ENCODE results near the gene PPP1R1B. TPM values are rescaled to one million over a fixed set of nuclear protein-coding genes. Genes with fewer than 3 reads are reported as not detected.
A peak's percentile ranks its signal among the peaks of the same experiment; 100 is the strongest.

The PPP1R1B gene
- total RNA-seq, 2 donors from 2014 or later = not detected

- Mint-ChIP-seq H3K4me1 (peaks cover 15% of the 10 kb centered on the region), H3K27me3 (no peaks in the 10 kb centered on the region), H3K27ac (no peak overlapping the region), H3K4me3 (no peak overlapping the region), H3K36me3 (ENCODE audit: low read depth) (peaks cover 42% of the 10 kb centered on the region), H3K9me3 (no peaks in the 10 kb centered on the region)
- no peak for ATAC-seq (replicated peaks)
Measured at GRCh38 chr17:39655105-39655504, 28.4 kb downstream of the PPP1R1B start.

GRCh38 chr17:39658346-39658745 is 31.6 kb downstream of the PPP1R1B start:
- H3K27me3 Mint-ChIP-seq = no peaks in the 10 kb centered on the region
- peaks cover 56% of the 10 kb centered on the region for H3K36me3 Mint-ChIP-seq (ENCODE audit: low read depth)
- no peak overlapping the region for H3K4me3 Mint-ChIP-seq
- ATAC-seq (replicated peaks) = no peak
- no peak overlapping the region for H3K27ac Mint-ChIP-seq
- no peaks in the 10 kb centered on the region for H3K4me1 Mint-ChIP-seq
- no peaks in the 10 kb centered on the region for H3K9me3 Mint-ChIP-seq

- Mint-ChIP-seq H3K27me3 (no peaks in the 10 kb centered on the region), H3K4me3 (no peak overlapping the region), H3K4me1 (no peaks in the 10 kb centered on the region), H3K36me3 (ENCODE audit: low read depth) (peaks cover 54% of the 10 kb centered on the region), H3K9me3 (no peaks in the 10 kb centered on the region), H3K27ac (no peak overlapping the region)
- no peak for ATAC-seq (replicated peaks)
Measured at GRCh38 chr17:39658760-39659159, 32.0 kb downstream of the PPP1R1B start.

- H3K27ac Mint-ChIP-seq = no peak overlapping the region
- H3K36me3 Mint-ChIP-seq (ENCODE audit: low read depth) = peaks cover 51% of the 10 kb centered on the region
- H3K4me1 Mint-ChIP-seq = no peaks in the 10 kb centered on the region
- no peaks in the 10 kb centered on the region for H3K27me3 Mint-ChIP-seq
- no peaks in the 10 kb centered on the region for H3K9me3 Mint-ChIP-seq
- no peak overlapping the region for H3K4me3 Mint-ChIP-seq
- no peak for ATAC-seq (replicated peaks)
Measured at GRCh38 chr17:39659279-39660010, 32.7 kb downstream of the PPP1R1B start.

- Mint-ChIP-seq H3K4me1 (no peaks in the 10 kb centered on the region), H3K27ac (no peak overlapping the region), H3K4me3 (no peak overlapping the region), H3K27me3 (no peaks in the 10 kb centered on the region), H3K36me3 (ENCODE audit: low read depth) (peaks cover 47% of the 10 kb centered on the region), H3K9me3 (no peaks in the 10 kb centered on the region)
- no peak for ATAC-seq (replicated peaks)
Measured at GRCh38 chr17:39660011-39660360, 33.2 kb downstream of the PPP1R1B start.

- Mint-ChIP-seq H3K27me3 (no peaks in the 10 kb centered on the region), H3K27ac (no peak overlapping the region), H3K4me1 (no peaks in the 10 kb centered on the region), H3K4me3 (no peak overlapping the region), H3K9me3 (no peaks in the 10 kb centered on the region), H3K36me3 (ENCODE audit: low read depth) (peaks cover 40% of the 10 kb centered on the region)
- no peak for ATAC-seq (replicated peaks)
Measured at GRCh38 chr17:39660397-39661385, 33.9 kb downstream of the PPP1R1B start.

- Mint-ChIP-seq H3K4me1 (no peaks in the 10 kb centered on the region), H3K9me3 (no peaks in the 10 kb centered on the region), H3K27me3 (peaks cover 4% of the 10 kb centered on the region), H3K36me3 (ENCODE audit: low read depth) (peaks cover 35% of the 10 kb centered on the region), H3K27ac (no peak overlapping the region), H3K4me3 (no peak overlapping the region)
- ATAC-seq (replicated peaks) = no peak
Measured at GRCh38 chr17:39661744-39662541, 35.2 kb downstream of the PPP1R1B start.

GRCh38 chr17:39662551-39663339 is 36.0 kb downstream of the PPP1R1B start:
- H3K9me3 Mint-ChIP-seq = no peaks in the 10 kb centered on the region
- H3K4me1 Mint-ChIP-seq = no peaks in the 10 kb centered on the region
- ATAC-seq (replicated peaks) = no peak
- no peak overlapping the region for H3K4me3 Mint-ChIP-seq
- H3K36me3 Mint-ChIP-seq (ENCODE audit: low read depth) = peaks cover 33% of the 10 kb centered on the region
- no peak overlapping the region for H3K27ac Mint-ChIP-seq
- H3K27me3 Mint-ChIP-seq = peaks cover 4% of the 10 kb centered on the region

GRCh38 chr17:39663340-39663687 is 36.6 kb downstream of the PPP1R1B start:
- Mint-ChIP-seq H3K9me3 (no peaks in the 10 kb centered on the region), H3K4me3 (no peak overlapping the region), H3K36me3 (ENCODE audit: low read depth) (peaks cover 27% of the 10 kb centered on the region), H3K4me1 (peaks cover under 1% of the 10 kb centered on the region), H3K27me3 (peaks cover 4% of the 10 kb centered on the region), H3K27ac (no peak overlapping the region)
- no peak for ATAC-seq (replicated peaks)

- no peak for ATAC-seq (replicated peaks)
- H3K9me3 Mint-ChIP-seq = no peaks in the 10 kb centered on the region
- no peak overlapping the region for H3K4me3 Mint-ChIP-seq
- H3K4me1 Mint-ChIP-seq = peaks cover 5% of the 10 kb centered on the region
- peaks cover 24% of the 10 kb centered on the region for H3K36me3 Mint-ChIP-seq (ENCODE audit: low read depth)
- no peak overlapping the region for H3K27ac Mint-ChIP-seq
- H3K27me3 Mint-ChIP-seq = peaks cover 9% of the 10 kb centered on the region
Measured at GRCh38 chr17:39663688-39664580, 37.2 kb downstream of the PPP1R1B start.

GRCh38 chr17:39664581-39665561 is 38.1 kb downstream of the PPP1R1B start, which contains the start of gene TCAP:
Gene TCAP (plus strand): TSS chr17:39665349. CDS start chr17:39665360, 11 bp downstream.
- H3K27me3 Mint-ChIP-seq = peaks cover 13% of the 10 kb centered on the region
- H3K27ac Mint-ChIP-seq = no peak within 1 kb of the TSS
- H3K9me3 Mint-ChIP-seq = no peaks in the 10 kb centered on the region
- H3K4me1 Mint-ChIP-seq = peaks cover 5% of the 10 kb centered on the region
- H3K36me3 Mint-ChIP-seq (ENCODE audit: low read depth) = peaks cover 15% of the 10 kb centered on the region
- no peak for ATAC-seq (replicated peaks)
- H3K4me3 Mint-ChIP-seq = no peak within 1 kb of the TSS

- peaks cover 17% of the 10 kb centered on the region for H3K27me3 Mint-ChIP-seq
- H3K4me1 Mint-ChIP-seq = peaks cover 5% of the 10 kb centered on the region
- no peak overlapping the region for H3K27ac Mint-ChIP-seq
- no peak overlapping the region for H3K4me3 Mint-ChIP-seq
- ATAC-seq (replicated peaks) = peak; percentile 30
- peaks cover 14% of the 10 kb centered on the region for H3K36me3 Mint-ChIP-seq (ENCODE audit: low read depth)
- no peaks in the 10 kb centered on the region for H3K9me3 Mint-ChIP-seq
Measured at GRCh38 chr17:39665642-39666224, 39.0 kb downstream of the PPP1R1B start.

Measured in activated T-helper 17 cell treated with anti-CD3 and anti-CD28 coated beads, Interleukin-2, amount 50 U/mL, for 72 hours (primary cell).